Mesodermal cell (in vitro differentiated cells): ENCODE results near the gene STON1.

ENCODE experiments used
- H3K27ac ChIP-seq: 2 replicates; pipeline ENCODE4 v1.7.0; 2013; ENCODE audit warnings: mild to moderate bottlenecking, low read depth, low read length, moderate library complexity; ENCODE audit not compliant: severe bottlenecking
- H3K36me3 ChIP-seq: 2 replicates; pipeline ENCODE4 v1.7.1; 2013; ENCODE audit warnings: mild to moderate bottlenecking, low read length, moderate library complexity; ENCODE audit not compliant: control insufficient read depth, insufficient read depth
- H3K4me1 ChIP-seq: one replicate; pipeline ENCODE4 v1.7.1; 2013; ENCODE audit warnings: mild to moderate bottlenecking, low read length; ENCODE audit not compliant: insufficient read depth, control insufficient read depth, poor library complexity, severe bottlenecking
- H3K4me3 ChIP-seq: 2 replicates; pipeline ENCODE4 v1.7.0; 2013; ENCODE audit warnings: low read length, control low read depth, mild to moderate bottlenecking; ENCODE audit not compliant: insufficient read depth, poor library complexity, severe bottlenecking; ENCODE audit errors: extremely low read depth
- H3K9me3 ChIP-seq: 2 replicates; pipeline ENCODE4 v1.7.1; 2013; ENCODE audit warnings: mild to moderate bottlenecking, low read length, moderate library complexity; ENCODE audit not compliant: control insufficient read depth
- whole genome bisulfite sequencing, 2 experiments: methylation state at CpG; one replicate each; pipeline ENCODE4 v1.1.5; 2013; ENCODE audit warnings: missing lambda C conversion rate in 2 of 2; ENCODE audit not compliant: insufficient coverage in 2 of 2; 5-methylcytosine and 5-hydroxymethylcytosine counted together

Gene STON1

DNA sequence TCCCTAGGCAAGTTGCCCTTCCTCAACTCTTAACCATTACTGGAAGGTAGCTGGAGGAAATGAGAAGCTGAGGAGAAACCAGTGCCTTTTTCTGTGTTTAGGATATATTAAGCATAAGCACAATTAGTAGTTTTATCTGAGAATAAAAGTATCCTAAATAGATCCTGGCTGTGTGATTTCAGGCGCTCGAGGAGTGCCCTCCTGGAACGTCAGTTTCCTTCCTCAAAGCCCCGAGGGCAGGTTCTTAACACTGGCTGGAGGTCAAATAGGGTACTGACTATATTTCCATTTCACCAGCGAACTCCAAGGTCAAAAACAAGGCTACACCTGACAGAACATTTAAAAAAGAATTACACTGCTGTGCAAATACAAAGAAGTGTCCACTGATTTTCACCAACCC lies 1.5 kb upstream of the STON1 start:
- peaks cover 5% of the 10 kb centered on the region for H3K36me3 ChIP-seq
- H3K4me3 ChIP-seq, result no peak overlapping the region
- H3K4me1 ChIP-seq, result peaks cover 12% of the 10 kb centered on the region
- H3K9me3 ChIP-seq, result no peaks in the 10 kb centered on the region
- WGBS, 2 experiments, result 73 to 86% methylated on average over 5 of the region's 5 CpGs
- no peak overlapping the region for H3K27ac ChIP-seq

DNA sequence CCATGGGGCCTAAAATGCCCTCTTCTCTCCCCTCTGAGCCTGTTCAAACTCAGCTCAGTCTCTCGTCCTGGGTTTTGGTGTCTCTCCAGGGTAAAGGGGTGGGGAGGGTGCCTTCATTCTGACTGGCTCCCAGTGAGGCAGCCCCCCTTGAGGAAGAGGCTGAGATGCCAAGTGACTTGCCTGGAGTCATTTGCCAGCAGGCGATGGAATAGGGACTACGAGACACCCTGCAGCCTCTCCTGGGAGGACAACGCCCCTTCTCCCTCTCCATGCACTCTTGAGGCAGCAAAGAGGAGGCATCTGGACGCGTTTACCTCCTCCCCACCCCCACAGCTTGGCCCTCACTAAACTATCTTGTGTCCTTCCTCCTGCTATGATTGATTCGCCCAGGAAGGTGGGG lies 760 bp upstream of the STON1 start:
- Histone ChIP-seq H3K27ac (no peak overlapping the region), H3K4me3 (no peak overlapping the region), H3K36me3 (peaks cover 5% of the 10 kb centered on the region), H3K4me1 (peaks cover 12% of the 10 kb centered on the region), H3K9me3 (no peaks in the 10 kb centered on the region)
- 22 to 27% methylated on average over 4 to 6 of the region's 7 CpGs for WGBS, 2 experiments

GRCh38 chr2:48529676-48530032 lies 300 bp upstream of the STON1 start:
- H3K4me1 ChIP-seq, result peaks cover 12% of the 10 kb centered on the region
- no peak overlapping the region for H3K27ac ChIP-seq
- H3K36me3 ChIP-seq, result peaks cover 5% of the 10 kb centered on the region
- 0 to 11% methylated on average over 4 to 5 of the region's 15 CpGs for WGBS, 2 experiments
- H3K4me3 ChIP-seq, result peak overlapping the region; percentile 69
- H3K9me3 ChIP-seq, result no peaks in the 10 kb centered on the region

GRCh38 chr2:48531141-48531648 lies 1.2 kb downstream of the STON1 start:
- Histone ChIP-seq H3K27ac (peak overlapping the region; percentile 95), H3K9me3 (no peaks in the 10 kb centered on the region), H3K4me3 (peak overlapping the region; percentile 69), H3K4me1 (peaks cover 12% of the 10 kb centered on the region), H3K36me3 (peaks cover 5% of the 10 kb centered on the region)
- 0 to 12% methylated on average over 1 to 4 of the region's 6 CpGs for WGBS, 2 experiments

DNA sequence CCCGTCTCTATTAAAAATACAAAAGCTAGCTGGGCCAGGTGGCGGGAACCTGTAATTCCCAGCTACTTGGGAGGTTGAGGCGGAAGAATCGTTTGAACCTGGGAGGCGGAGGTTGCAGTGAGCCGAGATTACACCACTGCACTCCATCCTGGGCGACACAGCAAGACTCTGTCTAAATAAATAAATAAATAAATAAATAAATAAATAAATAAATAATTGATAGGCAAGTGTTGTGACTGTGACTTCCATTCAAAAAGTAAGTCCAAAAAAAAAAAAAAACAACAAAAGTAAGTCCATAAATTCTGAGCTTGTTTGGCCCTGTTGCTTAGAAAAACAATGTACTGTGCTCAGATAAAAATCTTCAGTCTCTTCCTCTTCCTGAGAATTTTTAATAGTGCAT lies 2.2 kb downstream of the STON1 start:
- H3K4me3 ChIP-seq, result no peak overlapping the region
- H3K36me3 ChIP-seq, result peaks cover 5% of the 10 kb centered on the region
- peak overlapping the region; percentile 95 for H3K27ac ChIP-seq
- H3K4me1 ChIP-seq, result peaks cover 12% of the 10 kb centered on the region
- H3K9me3 ChIP-seq, result no peaks in the 10 kb centered on the region
- WGBS, 2 experiments, result 85 to 100% methylated on average over 2 to 5 of the region's 7 CpGs

DNA sequence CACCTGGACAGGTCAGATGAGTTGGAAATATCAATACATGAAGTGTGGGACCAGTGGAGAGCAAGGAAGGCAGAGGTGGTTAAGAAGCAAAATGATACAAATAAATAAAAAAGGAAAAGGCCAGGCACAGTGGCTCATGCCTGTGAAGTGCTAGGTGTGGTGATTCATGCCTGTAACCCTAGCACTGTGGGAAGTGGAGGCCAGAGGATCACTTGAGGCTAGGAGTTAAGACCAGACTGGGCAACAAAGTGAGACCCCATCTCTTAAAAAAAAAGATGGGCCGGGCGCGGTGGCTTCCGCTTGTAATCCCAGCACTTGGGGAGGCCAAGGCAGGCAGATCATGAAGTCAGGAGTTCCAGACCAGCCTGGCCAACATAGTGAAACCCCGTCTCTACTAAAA lies 2.9 kb downstream of the STON1 start:
- Histone ChIP-seq H3K9me3 (no peaks in the 10 kb centered on the region), H3K4me1 (peaks cover 12% of the 10 kb centered on the region), H3K36me3 (peaks cover 5% of the 10 kb centered on the region), H3K4me3 (no peak overlapping the region), H3K27ac (no peak overlapping the region)
- 94 to 100% methylated on average over 4 of the region's 5 CpGs for WGBS, 2 experiments

- H3K9me3 ChIP-seq, result no peaks in the 10 kb centered on the region
- WGBS, 2 experiments, result 89 to 93% methylated on average over 3 to 4 of the region's 5 CpGs
- peaks cover 4% of the 10 kb centered on the region for H3K4me1 ChIP-seq
- H3K36me3 ChIP-seq, result peaks cover 9% of the 10 kb centered on the region
- H3K27ac ChIP-seq, result no peak overlapping the region
- H3K4me3 ChIP-seq, result no peak overlapping the region
Observed at GRCh38 chr2:48534781-48535180, 4.8 kb downstream of the STON1 start.

DNA sequence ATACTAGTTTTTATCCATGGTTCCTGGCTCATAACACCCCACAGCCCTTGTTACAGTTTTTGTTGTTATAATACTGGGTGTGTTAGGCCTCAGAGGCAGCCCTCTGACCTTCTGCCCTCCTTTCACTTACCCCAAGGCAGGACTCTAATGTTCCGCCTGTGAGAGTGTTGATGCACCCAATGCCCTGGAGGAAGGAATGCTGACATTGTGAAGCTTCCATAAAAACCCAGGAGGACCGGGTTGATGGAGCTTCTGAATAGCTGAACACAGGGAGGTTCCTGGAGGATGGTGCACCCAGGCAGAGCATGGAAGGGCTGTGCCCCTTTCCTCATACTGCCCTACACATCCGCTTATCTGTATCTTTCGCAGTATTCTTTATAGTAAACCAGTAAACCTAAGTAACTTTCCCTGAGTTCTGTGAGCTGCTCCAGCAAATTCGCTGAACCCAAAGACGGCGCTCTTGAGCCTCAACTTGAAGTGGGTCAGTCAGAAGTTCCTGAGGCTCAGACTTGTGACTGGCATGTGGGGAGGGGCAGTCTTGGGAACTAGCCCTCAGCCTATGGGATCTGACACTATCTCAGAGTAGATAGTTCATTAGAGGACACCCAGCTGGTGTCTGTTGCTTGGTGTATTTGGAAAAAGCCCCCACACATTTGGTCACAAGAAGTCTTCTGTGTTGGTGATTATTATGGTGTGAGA lies 10.4 kb downstream of the STON1 start:
- Histone ChIP-seq H3K27ac (no peak overlapping the region), H3K4me3 (no peak overlapping the region), H3K36me3 (peaks cover 18% of the 10 kb centered on the region), H3K4me1 (peaks cover 2% of the 10 kb centered on the region), H3K9me3 (no peaks in the 10 kb centered on the region)
- 83 to 88% methylated on average over 6 of the region's 7 CpGs for WGBS, 2 experiments

GRCh38 chr2:48541666-48542389 lies 11.9 kb downstream of the STON1 start:
- H3K4me1 ChIP-seq, result peaks cover 2% of the 10 kb centered on the region
- peak overlapping the region; percentile 10 for H3K27ac ChIP-seq
- H3K36me3 ChIP-seq, result peaks cover 18% of the 10 kb centered on the region
- H3K9me3 ChIP-seq, result no peaks in the 10 kb centered on the region
- H3K4me3 ChIP-seq, result no peak overlapping the region
- WGBS, 2 experiments, result 97 to 98% methylated on average over 5 of the region's 7 CpGs

GRCh38 chr2:48543895-48544294 lies 13.9 kb downstream of the STON1 start:
- WGBS, 2 experiments, result 100% methylated on average over 1 of the region's 1 CpG; no CpG with 5 or more reads in 1 of the 2 experiments
- Histone ChIP-seq H3K27ac (no peak overlapping the region), H3K4me1 (peaks cover 7% of the 10 kb centered on the region), H3K36me3 (peaks cover 21% of the 10 kb centered on the region), H3K9me3 (no peaks in the 10 kb centered on the region), H3K4me3 (no peak overlapping the region)

DNA sequence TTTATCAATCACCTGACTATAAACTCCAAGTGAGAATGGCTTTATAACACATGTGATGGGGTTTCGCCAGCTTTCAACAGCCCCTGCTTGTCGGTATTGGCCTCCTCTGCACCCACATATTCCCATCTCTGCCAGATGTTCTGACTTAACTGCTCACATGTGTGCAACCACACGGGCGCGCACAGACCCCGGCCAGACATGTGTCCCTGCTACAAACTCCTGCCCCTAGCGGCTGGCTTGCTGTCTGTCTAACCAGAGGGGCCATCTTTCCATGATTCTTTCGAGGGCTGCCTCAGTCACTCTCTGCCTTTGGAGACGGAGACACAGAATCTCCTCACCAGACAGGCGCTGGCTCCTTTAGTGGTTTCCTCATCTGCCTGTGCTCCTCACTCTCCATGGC lies 15.3 kb downstream of the STON1 start:
- Histone ChIP-seq H3K27ac (no peak overlapping the region), H3K4me3 (no peak overlapping the region), H3K4me1 (peaks cover 8% of the 10 kb centered on the region), H3K9me3 (no peaks in the 10 kb centered on the region), H3K36me3 (peaks cover 18% of the 10 kb centered on the region)
- 91% methylated on average over 8 to 10 of the region's 10 CpGs for WGBS, 2 experiments
